IPS-NIHi7 (cell line): ENCODE results near the gene AK8.

Experiments used
- DNase-seq: peaks from one replicate; pipeline ENCODE4 v3.0.0; 2012; ENCODE audit warnings: mixed read lengths; ENCODE audit errors: extremely low spot score

Gene AK8

GRCh38 chr9:132826131-132826530 is 52.0 kb downstream of the AK8 start:
- DNase-seq, result no peak

GRCh38 chr9:132825430-132825829 is 52.7 kb downstream of the AK8 start:
- no peak for DNase-seq

- DNase-seq, result no peak
Measured at GRCh38 chr9:132824951-132825350, 53.1 kb downstream of the AK8 start.

- no peak for DNase-seq
Measured at GRCh38 chr9:132824151-132824550, 53.9 kb downstream of the AK8 start.

GRCh38 chr9:132823370-132824145 is 54.5 kb downstream of the AK8 start:
- DNase-seq, result no peak

- DNase-seq, result no peak
Measured at GRCh38 chr9:132820169-132820944, 57.7 kb downstream of the AK8 start.

GRCh38 chr9:132818588-132818987 is 59.5 kb downstream of the AK8 start:
- DNase-seq, result no peak

- DNase-seq, result no peak
Measured at GRCh38 chr9:132814937-132815336, 63.1 kb downstream of the AK8 start.

- DNase-seq, result no peak
Measured at GRCh38 chr9:132813115-132813771, 64.8 kb downstream of the AK8 start.

- DNase-seq, result no peak
Measured at GRCh38 chr9:132811985-132812384, 66.1 kb downstream of the AK8 start.

- no peak for DNase-seq
Measured at GRCh38 chr9:132810314-132810713, 67.8 kb downstream of the AK8 start.

GRCh38 chr9:132809677-132810271 is 68.3 kb downstream of the AK8 start:
- DNase-seq, result no peak

- no peak for DNase-seq
Measured at GRCh38 chr9:132808645-132809044, 69.4 kb downstream of the AK8 start.

GRCh38 chr9:132806723-132807421 is 71.2 kb downstream of the AK8 start:
- DNase-seq, result peak; percentile 51

GRCh38 chr9:132806306-132806705 is 71.8 kb downstream of the AK8 start:
- DNase-seq, result no peak

- DNase-seq, result no peak
Measured at GRCh38 chr9:132804576-132805295, 73.3 kb downstream of the AK8 start.

GRCh38 chr9:132802121-132802795 is 75.8 kb downstream of the AK8 start:
- no peak for DNase-seq

- no peak for DNase-seq
Measured at GRCh38 chr9:132801659-132802058, 76.4 kb downstream of the AK8 start.

GRCh38 chr9:132800038-132800648 is 77.9 kb downstream of the AK8 start:
- DNase-seq, result peak; percentile 82
